ENCODE measurements around the gene AQP3. TPM values are rescaled to one million over a fixed set of nuclear protein-coding genes. Genes with fewer than 3 reads are reported as not detected.
A peak's percentile ranks its signal among the peaks of the same experiment; 100 is the strongest.

Gene AQP3
- total and polyA plus RNA-seq, 9 of the 15 experiments (the other 6 are each of a cell fraction or from before 2014, with no cell fraction given) = 4.2 to 31.5 (median 17.6) TPM

DNA sequence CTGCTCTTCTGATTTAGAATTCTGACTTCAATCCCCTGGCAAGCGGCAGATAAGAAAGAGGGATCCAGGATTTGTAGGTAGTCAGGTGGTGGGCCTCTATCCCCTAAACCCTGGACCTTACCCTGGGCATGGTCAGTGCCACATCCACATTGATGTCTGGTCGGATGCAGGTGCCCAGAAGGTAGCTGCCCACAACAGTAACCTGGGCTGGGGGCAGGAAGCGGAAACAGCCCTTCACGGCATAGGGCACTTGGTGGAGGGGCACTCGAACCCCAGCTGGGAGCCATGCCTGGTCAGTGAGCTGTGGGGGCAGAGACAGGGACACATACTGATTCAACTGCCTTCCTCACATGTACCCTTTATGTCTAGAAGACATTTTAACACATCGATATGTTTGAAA is 22.5 kb upstream of the AQP3 start:
- Histone ChIP-seq H4K20me1 (replicated peaks; ENCODE audit: control insufficient read depth, insufficient read depth, low read length) (no peaks in the 10 kb centered on the region), H3K9me3 (replicated peaks; ENCODE audit: control insufficient read depth, insufficient read depth, low read depth, low read length) (no peaks in the 10 kb centered on the region), H3K4me3 (no peak overlapping the region), H3K36me3 (ENCODE audit: control insufficient read depth, insufficient read depth, low read length) (peaks cover 76% of the 10 kb centered on the region), H3K4me1 (replicated peaks in 1 of 2; ENCODE audit: control insufficient read depth in 2 of 2, insufficient read depth in 2 of 2, low read length in 2 of 2) (peaks cover 7% of the 10 kb centered on the region in 2 experiments; a peak in 3 of 5 replicates), H3K27ac (ENCODE audit: extremely low read depth, low read depth, low read length) (no peak overlapping the region), H3K9me1 (ENCODE audit: control insufficient read depth, insufficient read depth, low read length) (no peaks in the 10 kb centered on the region), H2AFZ (ENCODE audit: low read depth, low read length) (no peak overlapping the region), H3K9ac (ENCODE audit: insufficient read depth in 1 of 2, low read depth in 2 of 2, low read length in 2 of 2) (no peak overlapping the region), H3K79me2 (ENCODE audit: control insufficient read depth, insufficient read depth, low read length) (peaks cover 31% of the 10 kb centered on the region), H3K4me2 (ENCODE audit: insufficient read depth, low read length) (no peak overlapping the region), H3K27me3 (ENCODE audit: control insufficient read depth in 2 of 2, insufficient read depth in 2 of 2, low read length in 2 of 2) (no peaks in the 10 kb centered on the region)
- intact Hi-C loops (cut with micrococcal nuclease) (loop anchor here (10.0 kb wide), 1 partner anchor 255 kb away; no protein-coding TSS in a partner anchor), in situ Hi-C loops (cut with MboI) (loop anchor here (10.0 kb wide), 1 partner anchor 65 kb away; the partner anchor contains the start of gene AQP7)
- ChIA-PET CTCF (ENCODE audit: low intra/inter-chr PET ratio) (no interaction called here), POLR2A (no interaction called here)
- DNase-seq (ENCODE audit: extremely low read depth in 1 of 4, low spot score in 3 of 4) (peak in 1 of 4 experiments; percentile 1), ATAC-seq (no peak), FAIRE-seq (no peak)
- no TSS peak for BruUV-seq (replicated peaks)
- 88% methylated on average over 2 of the region's 6 CpGs for WGBS (ENCODE audit: insufficient coverage, low coverage, missing lambda C conversion rate)
- TF ChIP-seq, protein P1, sequence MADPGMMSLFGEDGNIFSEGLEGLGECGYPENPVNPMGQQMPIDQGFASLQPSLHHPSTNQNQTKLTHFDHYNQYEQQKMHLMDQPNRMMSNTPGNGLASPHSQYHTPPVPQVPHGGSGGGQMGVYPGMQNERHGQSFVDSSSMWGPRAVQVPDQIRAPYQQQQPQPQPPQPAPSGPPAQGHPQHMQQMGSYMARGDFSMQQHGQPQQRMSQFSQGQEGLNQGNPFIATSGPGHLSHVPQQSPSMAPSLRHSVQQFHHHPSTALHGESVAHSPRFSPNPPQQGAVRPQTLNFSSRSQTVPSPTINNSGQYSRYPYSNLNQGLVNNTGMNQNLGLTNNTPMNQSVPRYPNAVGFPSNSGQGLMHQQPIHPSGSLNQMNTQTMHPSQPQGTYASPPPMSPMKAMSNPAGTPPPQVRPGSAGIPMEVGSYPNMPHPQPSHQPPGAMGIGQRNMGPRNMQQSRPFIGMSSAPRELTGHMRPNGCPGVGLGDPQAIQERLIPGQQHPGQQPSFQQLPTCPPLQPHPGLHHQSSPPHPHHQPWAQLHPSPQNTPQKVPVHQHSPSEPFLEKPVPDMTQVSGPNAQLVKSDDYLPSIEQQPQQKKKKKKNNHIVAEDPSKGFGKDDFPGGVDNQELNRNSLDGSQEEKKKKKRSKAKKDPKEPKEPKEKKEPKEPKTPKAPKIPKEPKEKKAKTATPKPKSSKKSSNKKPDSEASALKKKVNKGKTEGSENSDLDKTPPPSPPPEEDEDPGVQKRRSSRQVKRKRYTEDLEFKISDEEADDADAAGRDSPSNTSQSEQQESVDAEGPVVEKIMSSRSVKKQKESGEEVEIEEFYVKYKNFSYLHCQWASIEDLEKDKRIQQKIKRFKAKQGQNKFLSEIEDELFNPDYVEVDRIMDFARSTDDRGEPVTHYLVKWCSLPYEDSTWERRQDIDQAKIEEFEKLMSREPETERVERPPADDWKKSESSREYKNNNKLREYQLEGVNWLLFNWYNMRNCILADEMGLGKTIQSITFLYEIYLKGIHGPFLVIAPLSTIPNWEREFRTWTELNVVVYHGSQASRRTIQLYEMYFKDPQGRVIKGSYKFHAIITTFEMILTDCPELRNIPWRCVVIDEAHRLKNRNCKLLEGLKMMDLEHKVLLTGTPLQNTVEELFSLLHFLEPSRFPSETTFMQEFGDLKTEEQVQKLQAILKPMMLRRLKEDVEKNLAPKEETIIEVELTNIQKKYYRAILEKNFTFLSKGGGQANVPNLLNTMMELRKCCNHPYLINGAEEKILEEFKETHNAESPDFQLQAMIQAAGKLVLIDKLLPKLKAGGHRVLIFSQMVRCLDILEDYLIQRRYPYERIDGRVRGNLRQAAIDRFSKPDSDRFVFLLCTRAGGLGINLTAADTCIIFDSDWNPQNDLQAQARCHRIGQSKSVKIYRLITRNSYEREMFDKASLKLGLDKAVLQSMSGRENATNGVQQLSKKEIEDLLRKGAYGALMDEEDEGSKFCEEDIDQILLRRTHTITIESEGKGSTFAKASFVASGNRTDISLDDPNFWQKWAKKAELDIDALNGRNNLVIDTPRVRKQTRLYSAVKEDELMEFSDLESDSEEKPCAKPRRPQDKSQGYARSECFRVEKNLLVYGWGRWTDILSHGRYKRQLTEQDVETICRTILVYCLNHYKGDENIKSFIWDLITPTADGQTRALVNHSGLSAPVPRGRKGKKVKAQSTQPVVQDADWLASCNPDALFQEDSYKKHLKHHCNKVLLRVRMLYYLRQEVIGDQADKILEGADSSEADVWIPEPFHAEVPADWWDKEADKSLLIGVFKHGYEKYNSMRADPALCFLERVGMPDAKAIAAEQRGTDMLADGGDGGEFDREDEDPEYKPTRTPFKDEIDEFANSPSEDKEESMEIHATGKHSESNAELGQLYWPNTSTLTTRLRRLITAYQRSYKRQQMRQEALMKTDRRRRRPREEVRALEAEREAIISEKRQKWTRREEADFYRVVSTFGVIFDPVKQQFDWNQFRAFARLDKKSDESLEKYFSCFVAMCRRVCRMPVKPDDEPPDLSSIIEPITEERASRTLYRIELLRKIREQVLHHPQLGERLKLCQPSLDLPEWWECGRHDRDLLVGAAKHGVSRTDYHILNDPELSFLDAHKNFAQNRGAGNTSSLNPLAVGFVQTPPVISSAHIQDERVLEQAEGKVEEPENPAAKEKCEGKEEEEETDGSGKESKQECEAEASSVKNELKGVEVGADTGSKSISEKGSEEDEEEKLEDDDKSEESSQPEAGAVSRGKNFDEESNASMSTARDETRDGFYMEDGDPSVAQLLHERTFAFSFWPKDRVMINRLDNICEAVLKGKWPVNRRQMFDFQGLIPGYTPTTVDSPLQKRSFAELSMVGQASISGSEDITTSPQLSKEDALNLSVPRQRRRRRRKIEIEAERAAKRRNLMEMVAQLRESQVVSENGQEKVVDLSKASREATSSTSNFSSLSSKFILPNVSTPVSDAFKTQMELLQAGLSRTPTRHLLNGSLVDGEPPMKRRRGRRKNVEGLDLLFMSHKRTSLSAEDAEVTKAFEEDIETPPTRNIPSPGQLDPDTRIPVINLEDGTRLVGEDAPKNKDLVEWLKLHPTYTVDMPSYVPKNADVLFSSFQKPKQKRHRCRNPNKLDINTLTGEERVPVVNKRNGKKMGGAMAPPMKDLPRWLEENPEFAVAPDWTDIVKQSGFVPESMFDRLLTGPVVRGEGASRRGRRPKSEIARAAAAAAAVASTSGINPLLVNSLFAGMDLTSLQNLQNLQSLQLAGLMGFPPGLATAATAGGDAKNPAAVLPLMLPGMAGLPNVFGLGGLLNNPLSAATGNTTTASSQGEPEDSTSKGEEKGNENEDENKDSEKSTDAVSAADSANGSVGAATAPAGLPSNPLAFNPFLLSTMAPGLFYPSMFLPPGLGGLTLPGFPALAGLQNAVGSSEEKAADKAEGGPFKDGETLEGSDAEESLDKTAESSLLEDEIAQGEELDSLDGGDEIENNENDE (IDR thresholded peaks at IDR 0.05; ENCODE audit: low read depth, low read length) = no peak
- TF ChIP-seq TSC22D4 (tag; IDR thresholded peaks at IDR 0.05) = no peak
- TF ChIP-seq, protein P2, sequence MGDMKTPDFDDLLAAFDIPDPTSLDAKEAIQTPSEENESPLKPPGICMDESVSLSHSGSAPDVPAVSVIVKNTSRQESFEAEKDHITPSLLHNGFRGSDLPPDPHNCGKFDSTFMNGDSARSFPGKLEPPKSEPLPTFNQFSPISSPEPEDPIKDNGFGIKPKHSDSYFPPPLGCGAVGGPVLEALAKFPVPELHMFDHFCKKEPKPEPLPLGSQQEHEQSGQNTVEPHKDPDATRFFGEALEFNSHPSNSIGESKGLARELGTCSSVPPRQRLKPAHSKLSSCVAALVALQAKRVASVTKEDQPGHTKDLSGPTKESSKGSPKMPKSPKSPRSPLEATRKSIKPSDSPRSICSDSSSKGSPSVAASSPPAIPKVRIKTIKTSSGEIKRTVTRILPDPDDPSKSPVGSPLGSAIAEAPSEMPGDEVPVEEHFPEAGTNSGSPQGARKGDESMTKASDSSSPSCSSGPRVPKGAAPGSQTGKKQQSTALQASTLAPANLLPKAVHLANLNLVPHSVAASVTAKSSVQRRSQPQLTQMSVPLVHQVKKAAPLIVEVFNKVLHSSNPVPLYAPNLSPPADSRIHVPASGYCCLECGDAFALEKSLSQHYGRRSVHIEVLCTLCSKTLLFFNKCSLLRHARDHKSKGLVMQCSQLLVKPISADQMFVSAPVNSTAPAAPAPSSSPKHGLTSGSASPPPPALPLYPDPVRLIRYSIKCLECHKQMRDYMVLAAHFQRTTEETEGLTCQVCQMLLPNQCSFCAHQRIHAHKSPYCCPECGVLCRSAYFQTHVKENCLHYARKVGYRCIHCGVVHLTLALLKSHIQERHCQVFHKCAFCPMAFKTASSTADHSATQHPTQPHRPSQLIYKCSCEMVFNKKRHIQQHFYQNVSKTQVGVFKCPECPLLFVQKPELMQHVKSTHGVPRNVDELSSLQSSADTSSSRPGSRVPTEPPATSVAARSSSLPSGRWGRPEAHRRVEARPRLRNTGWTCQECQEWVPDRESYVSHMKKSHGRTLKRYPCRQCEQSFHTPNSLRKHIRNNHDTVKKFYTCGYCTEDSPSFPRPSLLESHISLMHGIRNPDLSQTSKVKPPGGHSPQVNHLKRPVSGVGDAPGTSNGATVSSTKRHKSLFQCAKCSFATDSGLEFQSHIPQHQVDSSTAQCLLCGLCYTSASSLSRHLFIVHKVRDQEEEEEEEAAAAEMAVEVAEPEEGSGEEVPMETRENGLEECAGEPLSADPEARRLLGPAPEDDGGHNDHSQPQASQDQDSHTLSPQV (IDR thresholded peaks at IDR 0.05) = no peak
- TF ChIP-seq FOSL1 (tag; conservative IDR thresholded peaks at IDR 0.05) = no peak
- no peak for TF ChIP-seq PTBP1 (IDR thresholded peaks at IDR 0.05; ENCODE audit: low read depth, low read length)
- TF ChIP-seq RAD21 (CRISPR knock-in tag; conservative IDR thresholded peaks at IDR 0.05 in 1 of 2, IDR thresholded peaks at IDR 0.05 in 1 of 2) = no peak
- no peak for TF ChIP-seq CXXC5 (CRISPR knock-in tag; IDR thresholded peaks at IDR 0.05)

Measured in K562 (cell line).